ENCODE results near the gene BCLAF1.

Gene BCLAF1

GRCh38 chr6:136288566-136289326 is 900 bp downstream of the BCLAF1 start:
- Histone ChIP-seq H3K4me1 (ENCODE audit: low read depth, poor library complexity, severe bottlenecking) (peaks cover 53% of the 10 kb centered on the region), H4K20me1 (ENCODE audit: insufficient read depth) (peaks cover 53% of the 10 kb centered on the region), H3K79me2 (ENCODE audit: insufficient read depth, low read depth) (peaks cover 54% of the 10 kb centered on the region), H3K9ac (peak overlapping the region; percentile 98), H3K4me2 (peak overlapping the region; percentile 66), H3K4me3 (IDR thresholded peaks at IDR 0.05; ENCODE audit: insufficient read depth, low read depth, low read length) (no peak overlapping the region), H3K27ac (peak overlapping the region; percentile 98), H2AFZ (ENCODE audit: low read depth) (no peak overlapping the region), H3K36me3 (ENCODE audit: insufficient read depth) (no peaks in the 10 kb centered on the region), H3K27me3 (ENCODE audit: insufficient read depth, low read depth) (no peaks in the 10 kb centered on the region)
- TF ChIP-seq CTCF (conservative IDR thresholded peaks at IDR 0.05; ENCODE audit: low read depth, low read length) = no peak; the same call in 1 of the 2 replicates

- peaks cover 66% of the 10 kb centered on the region for H3K4me1 ChIP-seq (ENCODE audit: low read depth, poor library complexity, severe bottlenecking)
- no peak overlapping the region for H2AFZ ChIP-seq (ENCODE audit: low read depth)
- TF ChIP-seq CTCF (conservative IDR thresholded peaks at IDR 0.05; ENCODE audit: low read depth, low read length) = no peak
- no peak overlapping the region for H3K4me2 ChIP-seq
- H3K27ac ChIP-seq = no peak overlapping the region
- peaks cover 92% of the 10 kb centered on the region for H3K79me2 ChIP-seq (ENCODE audit: insufficient read depth, low read depth)
- H3K4me3 ChIP-seq (IDR thresholded peaks at IDR 0.05; ENCODE audit: insufficient read depth, low read depth, low read length) = no peak overlapping the region
- H3K36me3 ChIP-seq (ENCODE audit: insufficient read depth) = peaks cover 7% of the 10 kb centered on the region; the same call in 1 of the 2 replicates
- no peak overlapping the region for H3K9ac ChIP-seq
- peaks cover 91% of the 10 kb centered on the region for H4K20me1 ChIP-seq (ENCODE audit: insufficient read depth)
- no peaks in the 10 kb centered on the region for H3K27me3 ChIP-seq (ENCODE audit: insufficient read depth, low read depth)
These were observed 4.7 kb downstream of the BCLAF1 start for GRCh38 chr6:136284909-136285308.

GRCh38 chr6:136282906-136283305 is 6.7 kb downstream of the BCLAF1 start:
- H3K9ac ChIP-seq = no peak overlapping the region
- H3K36me3 ChIP-seq (ENCODE audit: insufficient read depth) = peaks cover 7% of the 10 kb centered on the region; the same call in 1 of the 2 replicates
- no peaks in the 10 kb centered on the region for H3K27me3 ChIP-seq (ENCODE audit: insufficient read depth, low read depth)
- peaks cover 61% of the 10 kb centered on the region for H3K4me1 ChIP-seq (ENCODE audit: low read depth, poor library complexity, severe bottlenecking)
- no peak for TF ChIP-seq CTCF (conservative IDR thresholded peaks at IDR 0.05; ENCODE audit: low read depth, low read length)
- H3K27ac ChIP-seq = no peak overlapping the region
- H4K20me1 ChIP-seq (ENCODE audit: insufficient read depth) = peaks cover 87% of the 10 kb centered on the region
- H3K4me3 ChIP-seq (IDR thresholded peaks at IDR 0.05; ENCODE audit: insufficient read depth, low read depth, low read length) = no peak overlapping the region
- no peak overlapping the region for H2AFZ ChIP-seq (ENCODE audit: low read depth)
- H3K79me2 ChIP-seq (ENCODE audit: insufficient read depth, low read depth) = peaks cover 96% of the 10 kb centered on the region
- H3K4me2 ChIP-seq = no peak overlapping the region

- peaks cover 70% of the 10 kb centered on the region for H4K20me1 ChIP-seq (ENCODE audit: insufficient read depth)
These were observed 9.5 kb downstream of the BCLAF1 start for GRCh38 chr6:136280032-136280609.

More at GRCh38 chr6:136280032-136280609, 9.5 kb downstream of the BCLAF1 start:
- Histone ChIP-seq H3K27ac (no peak overlapping the region), H3K27me3 (ENCODE audit: insufficient read depth, low read depth) (no peaks in the 10 kb centered on the region), H2AFZ (ENCODE audit: low read depth) (no peak overlapping the region), H3K36me3 (ENCODE audit: insufficient read depth) (peaks cover 13% of the 10 kb centered on the region; the same call in 1 of the 2 replicates), H3K79me2 (ENCODE audit: insufficient read depth, low read depth) (peaks cover 89% of the 10 kb centered on the region), H3K4me2 (no peak overlapping the region), H3K4me3 (IDR thresholded peaks at IDR 0.05; ENCODE audit: insufficient read depth, low read depth, low read length) (no peak overlapping the region), H3K9ac (no peak overlapping the region), H3K4me1 (ENCODE audit: low read depth, poor library complexity, severe bottlenecking) (peaks cover 35% of the 10 kb centered on the region)
- TF ChIP-seq CTCF (conservative IDR thresholded peaks at IDR 0.05; ENCODE audit: low read depth, low read length) = no peak
